ENCODE data around the gene FOXB1. TPM values are rescaled to one million over a fixed set of nuclear protein-coding genes. Genes with fewer than 3 reads are reported as not detected.

FOXB1 gene
- total RNA-seq, 1 donor from 2014 or later, result not detected

DNA sequence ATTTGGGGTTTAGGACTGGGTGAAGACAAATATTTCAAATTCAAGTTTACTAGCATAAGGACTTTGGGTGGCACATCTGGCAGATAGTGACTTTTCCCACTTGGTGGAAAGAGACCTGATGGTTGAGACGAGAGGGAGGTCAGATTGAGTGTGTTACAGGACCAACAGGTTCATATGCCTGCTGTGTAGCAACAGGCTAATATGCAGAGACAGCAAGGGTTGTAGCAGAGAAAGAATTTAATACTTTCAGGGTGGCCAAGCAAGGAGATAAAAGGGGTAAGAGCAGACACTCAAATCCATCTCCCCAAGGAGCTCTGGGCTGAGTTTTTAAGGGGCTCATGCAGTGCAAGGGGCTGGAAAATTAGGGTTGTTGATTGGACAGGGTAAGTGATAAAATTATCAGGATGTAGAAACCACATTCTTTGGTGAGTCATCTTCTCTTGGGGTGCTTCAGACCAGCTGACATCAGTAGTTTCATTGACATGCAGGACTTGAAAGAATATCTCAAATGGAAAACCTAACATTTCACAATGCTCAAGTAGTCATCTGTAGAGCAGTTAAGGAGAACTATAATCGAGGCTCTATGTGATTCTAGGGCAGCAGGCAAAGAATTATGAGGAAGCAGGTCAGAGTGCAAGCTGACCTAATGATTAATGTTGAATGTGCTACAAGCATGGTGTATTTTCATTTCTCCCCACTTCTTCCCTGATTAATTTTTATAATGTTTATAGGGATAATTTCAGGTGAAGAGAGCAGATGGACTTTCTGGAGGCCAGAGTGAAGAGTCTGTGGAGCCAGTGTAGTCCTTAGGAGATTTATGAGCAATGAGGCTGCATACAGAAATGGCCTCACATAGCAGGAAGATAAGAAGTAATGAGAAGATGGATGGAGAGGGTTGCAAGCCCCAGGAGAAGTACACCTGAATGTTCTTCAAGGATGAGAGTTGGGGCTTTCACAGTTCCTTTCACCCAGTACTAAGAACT lies 13.7 kb downstream of the FOXB1 start:
- no peak for DNase-seq (ENCODE audit: low spot score)

GRCh38 chr15:60020736-60021135 lies 16.6 kb downstream of the FOXB1 start:
- DNase-seq (ENCODE audit: low spot score), result no peak

DNA sequence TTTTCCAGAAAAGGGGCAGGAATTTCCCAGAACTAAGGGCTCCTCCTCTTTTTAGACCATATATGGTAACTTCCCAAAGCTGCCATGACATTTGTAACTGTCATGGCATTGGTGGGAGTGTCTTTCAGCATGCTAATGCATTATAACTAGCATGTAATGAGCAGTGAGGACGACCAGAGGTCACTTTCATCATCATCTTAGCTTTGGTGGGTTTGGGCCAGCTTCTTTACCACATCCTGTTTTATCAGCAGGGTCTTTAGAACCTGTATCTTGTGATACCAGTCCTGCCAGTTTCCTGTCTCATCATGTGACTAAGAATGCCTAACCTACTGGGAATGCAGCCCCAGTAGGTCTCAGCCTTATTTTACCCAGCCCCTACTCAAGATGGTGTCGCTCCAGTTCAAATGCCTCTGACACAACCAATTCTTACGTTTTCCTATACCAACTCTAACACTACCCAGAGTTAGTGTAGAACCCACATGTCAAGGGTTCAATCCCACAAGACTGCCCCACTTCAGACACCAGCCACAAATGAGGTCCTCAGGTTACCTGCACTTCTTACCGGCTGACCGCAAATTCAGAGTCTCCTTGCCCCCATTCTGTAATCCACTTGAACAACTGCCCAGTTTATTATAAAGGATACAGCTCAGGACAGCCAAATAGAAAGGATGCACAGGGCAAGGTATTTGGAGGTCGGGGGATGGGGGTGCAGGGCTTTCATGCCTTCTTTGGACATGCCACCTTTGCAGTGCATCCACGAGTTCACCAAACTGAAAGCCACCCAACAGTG lies 17.7 kb downstream of the FOXB1 start:
- no peak for DNase-seq (ENCODE audit: low spot score)

- DNase-seq (ENCODE audit: low spot score), result no peak
These were observed 18.2 kb downstream of the FOXB1 start for GRCh38 chr15:60022379-60022741.

DNA sequence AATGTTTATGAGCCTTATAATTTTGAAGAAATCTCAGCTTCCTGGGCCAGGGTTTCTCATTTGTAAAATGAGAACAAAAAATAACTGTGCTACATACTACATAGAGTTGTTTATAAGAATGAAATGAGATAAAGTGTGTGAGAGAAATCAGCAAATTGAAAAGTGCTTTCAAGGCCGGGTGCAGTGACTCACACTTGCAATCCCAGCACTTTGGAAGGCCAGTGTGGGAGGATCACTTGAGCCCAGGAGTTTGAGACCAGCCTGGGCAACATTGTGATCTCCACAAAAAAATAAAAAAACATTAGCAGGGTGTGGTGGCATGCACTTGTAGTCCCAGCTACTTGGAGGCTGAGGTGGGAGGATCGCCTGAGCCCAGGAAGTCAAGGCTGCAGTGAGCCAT lies 22.4 kb downstream of the FOXB1 start:
- DNase-seq (ENCODE audit: low spot score), result no peak

GRCh38 chr15:60035344-60035743 lies 31.2 kb downstream of the FOXB1 start:
- DNase-seq (ENCODE audit: low spot score), result no peak

DNA sequence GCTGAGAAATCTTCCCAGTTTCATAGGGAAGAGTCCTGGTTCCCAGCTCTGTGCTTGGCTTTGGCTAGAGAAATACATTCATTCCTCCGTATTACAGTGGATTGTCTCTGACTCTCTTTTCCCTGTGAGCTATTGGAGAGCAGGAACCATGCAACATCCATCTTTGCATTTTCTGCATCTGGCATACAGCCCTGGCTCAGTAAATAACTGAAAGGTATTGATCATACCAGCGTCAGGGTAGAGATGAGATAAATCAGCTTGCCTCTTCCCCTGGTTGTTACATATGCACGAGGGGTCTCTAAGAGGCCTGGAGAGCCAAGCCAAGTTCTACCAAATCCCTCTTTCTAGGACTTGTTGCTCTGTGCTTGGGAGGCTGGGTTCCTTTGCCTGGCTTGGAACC lies 35.2 kb downstream of the FOXB1 start:
- no peak for DNase-seq (ENCODE audit: low spot score)

DNA sequence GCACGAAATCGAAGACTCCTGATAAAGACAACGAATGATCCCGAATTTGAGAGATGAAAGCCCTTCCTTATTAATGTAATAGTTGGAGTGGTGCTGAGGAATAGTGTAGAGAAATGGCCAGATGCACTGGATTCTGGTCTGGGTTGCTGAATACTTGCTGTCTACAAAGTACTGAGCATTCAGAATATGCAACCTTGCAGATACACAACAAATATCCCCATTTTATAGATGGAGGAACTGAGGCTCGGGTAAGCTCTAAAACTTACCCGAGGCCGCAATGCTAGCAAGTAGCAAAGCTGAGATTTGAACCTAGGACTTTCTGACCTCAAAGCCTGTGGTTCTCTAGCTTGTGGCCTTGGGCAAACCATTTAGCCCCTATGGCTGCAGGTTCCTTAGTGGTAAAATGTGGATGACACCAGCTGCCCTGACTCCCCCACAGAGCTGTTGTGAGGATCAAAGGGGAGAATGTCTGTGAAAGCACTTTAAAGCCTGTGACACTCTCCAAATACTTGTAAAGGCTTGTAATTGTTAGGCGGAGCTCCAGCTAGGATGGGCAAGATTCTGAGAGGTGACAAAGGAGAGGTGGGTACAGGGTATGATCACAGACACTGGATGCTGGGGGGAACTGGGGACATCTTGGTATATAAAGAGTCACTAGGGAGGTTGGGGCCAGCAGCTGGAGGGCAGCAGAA lies 39.8 kb downstream of the FOXB1 start:
- DNase-seq (ENCODE audit: low spot score), result no peak

DNA sequence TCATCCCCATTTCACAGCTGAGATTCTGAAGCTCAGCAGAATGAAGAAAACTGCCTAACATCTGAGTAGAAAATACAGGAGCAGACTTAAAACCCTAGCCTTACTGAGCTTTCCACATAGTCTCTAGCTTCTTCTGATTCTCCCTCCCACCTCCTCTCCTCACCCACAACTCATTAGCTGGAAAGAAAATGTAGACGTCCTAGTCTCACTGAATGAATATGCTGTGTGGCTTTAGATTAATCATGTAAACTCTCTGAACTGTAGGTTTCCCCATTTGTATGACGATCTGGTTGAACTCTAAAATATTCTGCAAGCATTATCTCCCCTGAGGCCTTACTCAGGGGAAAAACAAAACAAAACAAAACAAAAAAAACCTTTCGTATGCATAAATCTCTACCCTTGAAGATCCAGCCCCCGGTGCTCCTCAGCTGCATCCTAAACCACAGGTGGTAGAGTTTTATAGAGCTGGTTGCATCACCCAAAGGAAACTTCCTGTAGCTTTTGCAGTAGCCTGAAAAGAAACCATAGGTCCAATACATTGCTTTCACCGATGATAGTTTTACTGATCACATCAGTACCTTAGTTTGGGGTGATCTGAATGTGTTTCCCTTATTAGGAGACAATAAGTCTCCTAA lies 40.6 kb downstream of the FOXB1 start:
- no peak for DNase-seq (ENCODE audit: low spot score)

GRCh38 chr15:60047701-60048100 lies 43.6 kb downstream of the FOXB1 start:
- DNase-seq (ENCODE audit: low spot score), result no peak

DNA sequence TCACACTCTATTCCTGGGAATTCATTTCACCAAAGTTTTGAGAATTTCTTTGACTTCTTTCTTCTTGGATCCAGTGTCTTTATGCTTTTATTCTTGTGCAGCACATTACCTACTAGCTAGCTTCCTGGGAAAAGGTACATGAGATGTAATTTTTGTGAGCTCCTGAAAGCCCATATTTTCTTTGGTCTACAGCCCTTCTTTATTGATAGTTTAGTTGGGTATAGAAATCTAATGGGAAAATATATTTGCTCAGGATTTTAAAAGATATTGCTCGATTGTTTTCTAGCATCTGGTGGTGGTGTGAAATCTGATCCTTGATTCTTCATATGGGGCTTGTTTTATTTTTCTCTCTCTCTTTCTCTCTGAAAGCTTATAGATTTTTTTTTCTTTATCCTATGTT lies 45.8 kb downstream of the FOXB1 start:
- no peak for DNase-seq (ENCODE audit: low spot score)

DNA sequence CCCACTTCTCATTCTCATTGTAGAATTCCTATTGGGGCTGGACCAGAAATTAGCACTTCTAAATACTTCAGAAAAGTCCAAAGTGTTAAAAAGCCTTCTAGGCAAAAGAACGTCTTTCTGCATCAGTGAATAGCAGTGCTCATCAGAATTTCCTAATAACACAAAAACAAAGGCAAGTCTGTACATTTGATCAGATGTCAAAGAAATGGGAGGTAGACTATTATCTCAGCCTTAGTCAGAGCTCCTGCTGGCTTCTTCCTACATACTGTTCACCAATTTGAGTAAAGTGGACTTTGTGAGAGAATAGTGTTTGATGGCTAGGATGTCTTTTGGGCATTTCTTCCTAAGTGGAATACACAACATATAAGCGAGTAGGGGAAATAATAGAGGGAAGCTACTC lies 48.7 kb downstream of the FOXB1 start:
- no peak for DNase-seq (ENCODE audit: low spot score)

- DNase-seq (ENCODE audit: low spot score), result no peak
These were observed 50.4 kb downstream of the FOXB1 start for GRCh38 chr15:60054472-60054871.

All from ureter (tissue), 1 donor.